KBM-7 (cell line): Measurements from ENCODE around the gene TUBB3.
"Not testable (repeated sequence)": the region's sequence is repeated elsewhere in the genome, so short reads cannot be mapped to it uniquely, and the experiment has no call there.

Source experiments
- DNase-seq: peaks from one replicate; pipeline ENCODE4 v3.0.0-alpha.2; 2015
- in situ Hi-C: fragments of 300-500 bp; cut with MboI; formaldehyde crosslinking; loops from 2 replicates; pipeline ENCODE4 v1.14.3; 2020; ENCODE audit warnings: low sequenced_read_pairs, low pct_unique_long_range_greater_than_20kb, mixed read lengths

TUBB3 gene

GRCh38 chr16:89914642-89915285, 8.4 kb upstream of the TUBB3 start:
- in situ Hi-C loops, DNase-seq: not testable (repeated sequence)

- in situ Hi-C loops = no loop called here
- no peak for DNase-seq
Measured at GRCh38 chr16:89915303-89916232, 7.6 kb upstream of the TUBB3 start.

GRCh38 chr16:89917773-89918452, 5.2 kb upstream of the TUBB3 start:
- DNase-seq = peak; percentile 88

GRCh38 chr16:89918453-89919347, 4.4 kb upstream of the TUBB3 start, which contains the start of gene MC1R:
Gene MC1R (plus strand): TSS chr16:89918862. CDS start chr16:89919259, 397 bp downstream.
- peak; percentile 75 for DNase-seq
- in situ Hi-C loops = no loop called here

More at GRCh38 chr16:89917773-89918452, 5.2 kb upstream of the TUBB3 start:
- in situ Hi-C loops = no loop called here

- in situ Hi-C loops = no loop called here
- no peak for DNase-seq
Measured at GRCh38 chr16:89919535-89920406, 3.4 kb upstream of the TUBB3 start.

GRCh38 chr16:89920723-89921122, 2.4 kb upstream of the TUBB3 start:
- in situ Hi-C loops = no loop called here
- DNase-seq = no peak

GRCh38 chr16:89921131-89921701, 1.9 kb upstream of the TUBB3 start:
- in situ Hi-C loops = no loop called here
- DNase-seq = no peak

GRCh38 chr16:89921702-89922476, 1.3 kb upstream of the TUBB3 start:
- in situ Hi-C loops = no loop called here
- peak; percentile 58 for DNase-seq

- peak; percentile 43 for DNase-seq
- in situ Hi-C loops = no loop called here
Measured at GRCh38 chr16:89922477-89922883, 662 bp upstream of the TUBB3 start.

- in situ Hi-C loops = no loop called here
- DNase-seq = no peak
Measured at GRCh38 chr16:89923640-89924296, 626 bp downstream of the TUBB3 start.

GRCh38 chr16:89924297-89924924, 1.3 kb downstream of the TUBB3 start:
- DNase-seq = peak; percentile 48
- in situ Hi-C loops = no loop called here

GRCh38 chr16:89924925-89925307, 1.8 kb downstream of the TUBB3 start:
- DNase-seq = no peak
- in situ Hi-C loops = no loop called here

GRCh38 chr16:89925596-89926079, 2.5 kb downstream of the TUBB3 start:
- in situ Hi-C loops = no loop called here

GRCh38 chr16:89931305-89931896, 8.3 kb downstream of the TUBB3 start:
- in situ Hi-C loops = no loop called here
- no peak for DNase-seq

More at GRCh38 chr16:89925596-89926079, 2.5 kb downstream of the TUBB3 start:
- no peak for DNase-seq

- in situ Hi-C loops = no loop called here
- DNase-seq = no peak
Measured at GRCh38 chr16:89931964-89932363, 8.8 kb downstream of the TUBB3 start.
